HepG2 (cell line): ENCODE data around the gene ATG2A. TPM values are rescaled to one million over a fixed set of nuclear protein-coding genes. Genes with fewer than 3 reads are reported as not detected.

Experiments
- ARHGAP35 ChIP-seq: sonication (generic); formaldehyde crosslinking; IDR thresholded peaks from 2 replicates; pipeline ENCODE4 v1.9.0; 2022; ENCODE audit warnings: mild to moderate bottlenecking, inconsistent platforms, moderate library complexity, missing genetic modification reagents, borderline replicate concordance
- ATM ChIP-seq: fragments of 450-650 bp; IDR thresholded peaks from 2 replicates; pipeline ENCODE4 v1.7.1; 2017; ENCODE audit warnings: mild to moderate bottlenecking, borderline replicate concordance
- BCL3 ChIP-seq: sonication (generic); formaldehyde crosslinking; IDR thresholded peaks from 2 replicates; pipeline ENCODE4 v1.5.1; 2020; ENCODE audit warnings: mild to moderate bottlenecking, missing genetic modification reagents, moderate library complexity
- CREB1 ChIP-seq, 2 experiments: fragments of 450-650 bp in 1 of 2; IDR thresholded peaks; 2 replicates each; pipeline ENCODE4 v1.6.1; 2016 to 2017; ENCODE audit warnings: control low read depth in 1 of 2, mild to moderate bottlenecking in 1 of 2, missing compliant biosample characterization in 1 of 2, missing genetic modification characterization in 1 of 2
- FOSL2 ChIP-seq: sonication (generic); formaldehyde crosslinking; IDR thresholded peaks from 2 replicates; pipeline ENCODE4 v1.4.0; 2020; ENCODE audit warnings: missing genetic modification reagents
- HNF1A ChIP-seq, 2 experiments: sonication (generic) in 1 of 2; formaldehyde crosslinking in 1 of 2; IDR thresholded peaks; 2 replicates each; pipeline versions ENCODE4 v1.4.0 to v1.6.1; 2016 to 2020; ENCODE audit warnings: borderline replicate concordance in 1 of 2, low read depth in 1 of 2, mild to moderate bottlenecking in 1 of 2, missing genetic modification reagents in 1 of 2
- ISX ChIP-seq: sonication (generic); formaldehyde crosslinking; conservative IDR thresholded peaks from 2 replicates; pipeline ENCODE4 v1.5.0; 2020; ENCODE audit warnings: missing genetic modification reagents
- KDM5B ChIP-seq: sonication (generic); formaldehyde crosslinking; IDR thresholded peaks from 2 replicates; pipeline ENCODE4 v1.4.0; 2020; ENCODE audit warnings: missing genetic modification reagents, mild to moderate bottlenecking, borderline replicate concordance
- MAZ ChIP-seq, 2 experiments: sonication (generic) in 1 of 2; formaldehyde crosslinking in 1 of 2; IDR thresholded peaks; 2 replicates each; pipeline versions ENCODE4 v1.5.0 to v1.6.1; 2012 to 2020; ENCODE audit warnings: low read depth in 2 of 2, mild to moderate bottlenecking in 2 of 2, borderline replicate concordance in 1 of 2, improper control_type of control experiment in 1 of 2, low read length in 1 of 2, missing genetic modification reagents in 1 of 2, moderate library complexity in 1 of 2
- MYC ChIP-seq: sonication (generic); formaldehyde crosslinking; IDR thresholded peaks from 2 replicates; pipeline ENCODE4 v1.9.0; 2021; ENCODE audit warnings: missing genetic modification reagents, borderline replicate concordance
- YEATS4 ChIP-seq: sonication (generic); formaldehyde crosslinking; IDR thresholded peaks from 2 replicates; pipeline ENCODE4 v1.4.0; 2020; ENCODE audit warnings: missing genetic modification reagents, borderline replicate concordance
- ZNF224 ChIP-seq: sonication (generic); formaldehyde crosslinking; IDR thresholded peaks from 2 replicates; pipeline ENCODE4 v1.5.0; 2020; ENCODE audit warnings: mild to moderate bottlenecking, missing genetic modification reagents
- ZNF350 ChIP-seq: sonication (generic); formaldehyde crosslinking; IDR thresholded peaks from 2 replicates; pipeline ENCODE4 v1.4.0; 2020; ENCODE audit warnings: mild to moderate bottlenecking, low read depth, missing genetic modification reagents, borderline replicate concordance
- ZNF543 ChIP-seq: sonication (generic); formaldehyde crosslinking; IDR thresholded peaks from 2 replicates; pipeline ENCODE4 v1.4.0; 2020; ENCODE audit warnings: mild to moderate bottlenecking, missing genetic modification reagents
- ZNF558 ChIP-seq: sonication (generic); formaldehyde crosslinking; IDR thresholded peaks from 2 replicates; pipeline ENCODE4 v1.9.0; 2022; ENCODE audit warnings: mild to moderate bottlenecking, missing genetic modification reagents, borderline replicate concordance
- ZNF614 ChIP-seq: IDR thresholded peaks from 2 replicates; pipeline ENCODE4 v1.6.1; 2018; ENCODE audit warnings: missing biosample characterization, missing genetic modification reagents, inconsistent platforms, borderline replicate concordance
- ZNF710 ChIP-seq: sonication (generic); formaldehyde crosslinking; IDR thresholded peaks from 2 replicates; pipeline ENCODE4 v1.5.0; 2020; ENCODE audit warnings: mild to moderate bottlenecking, missing genetic modification reagents, borderline replicate concordance
- ZNF839 ChIP-seq: sonication (generic); formaldehyde crosslinking; IDR thresholded peaks from 2 replicates; pipeline ENCODE4 v1.4.0; 2020; ENCODE audit warnings: missing genetic modification reagents, mild to moderate bottlenecking, borderline replicate concordance
- ZNF879 ChIP-seq: sonication (generic); formaldehyde crosslinking; IDR thresholded peaks from 2 replicates; pipeline ENCODE4 v1.8.1; 2023; ENCODE audit warnings: missing genetic modification reagents
- polyA plus RNA-seq, 8 experiments: library from polyadenylated mRNA; depleted of rRNA in 3 of 8; stranded (reverse) in 7 of 8; unstranded in 1 of 8; fragments of >200 nt; fragmentation: Illumina TruSeq in 4 of 8; extraction: Trizol in 4 of 8; gene quantifications; 2 replicates each; pipeline versions ENCODE4 v1.2.1 to v1.2.3, GENCODE V29; 2011 to 2016; ENCODE audit warnings: low read depth in 4 of 8, missing spikeins in 1 of 8, mixed read lengths in 1 of 8; ENCODE audit not compliant: insufficient read depth in 1 of 8
- total RNA-seq, 5 experiments: library from RNA; depleted of rRNA; stranded (reverse); fragments of >200 nt; fragmentation: Illumina TruSeq; extraction: Trizol; gene quantifications; 2 replicates each; pipeline ENCODE4 v1.2.3, GENCODE V29; 2016; ENCODE audit warnings: low read depth in 1 of 5

Gene ATG2A
- total and polyA plus RNA-seq, 2 of the 13 experiments (the other 11 are each of a cell fraction or from before 2014, with no cell fraction given) = 6.7 to 8.0 TPM

- TF ChIP-seq CREB1 (IDR thresholded peaks at IDR 0.05) (peak; percentile 71), CREB1 (CRISPR knock-in tag; IDR thresholded peaks at IDR 0.05) (peak; percentile 93), ARHGAP35 (CRISPR knock-in tag) (peak; percentile 57; the same call in 1 of the 2 replicates), MAZ (IDR thresholded peaks at IDR 0.05; ENCODE audit: borderline replicate concordance, low read depth, low read length) (peak; percentile 83; the same call in 1 of the 2 replicates), MAZ (CRISPR knock-in tag; IDR thresholded peaks at IDR 0.05; ENCODE audit: low read depth) (peak; percentile 83; the same call in 1 of the 2 replicates), ISX (CRISPR knock-in tag) (no peak), HNF1A (IDR thresholded peaks at IDR 0.05; ENCODE audit: low read depth) (no peak), HNF1A (CRISPR knock-in tag; IDR thresholded peaks at IDR 0.05; ENCODE audit: borderline replicate concordance) (peak; percentile 16; the same call in 1 of the 2 replicates), MYC (CRISPR knock-in tag) (no peak; the same call in 1 of the 2 replicates), ZNF350 (peak; percentile 81), ZNF710 (no peak), BCL3 (CRISPR knock-in tag) (no peak), ZNF558 (CRISPR knock-in tag) (0 out of 2 replicates have a peak, but pooled peaks have one; percentile 31), ZNF614 (0 out of 2 replicates have a peak, but pooled peaks have one; percentile 1), YEATS4 (CRISPR knock-in tag) (peak; percentile 55; the same call in 1 of the 2 replicates), ZNF224 (CRISPR knock-in tag) (no peak), FOSL2 (CRISPR knock-in tag) (peak; percentile 98), ZNF543 (CRISPR knock-in tag) (peak; percentile 45; the same call in 1 of the 2 replicates), KDM5B (peak; percentile 54; the same call in 1 of the 2 replicates), ZNF839 (CRISPR knock-in tag) (no peak), ATM (no peak), ZNF879 (CRISPR knock-in tag) (no peak)
Observed at GRCh38 chr11:64923944-64924909, 7.2 kb upstream of the ATG2A start, which contains the start of gene PPP2R5B (continued).
